Common myeloid progenitor, CD34-positive (primary cell): Measurements from ENCODE around the gene LGALS8.
A peak's percentile ranks its signal among the peaks of the same experiment; 100 is the strongest.

Experiments
- CTCF ChIA-PET: fragments of 350-600 bp; sonication (Branson Sonifier 250); formaldehyde crosslinking; loops from one replicate; lab custom pipeline; 2021; ENCODE audit warnings: antibody characterized with exemption; lab: Charles Lee
- POLR2A ChIA-PET: fragments of 350-600 bp; sonication (Branson Sonifier 250); formaldehyde crosslinking; loops from one replicate; lab custom pipeline; 2021; ENCODE audit warnings: antibody characterized with exemption; lab: Charles Lee
- DNase-seq, 3 donors: peaks; one replicate each; pipeline versions ENCODE4 v3.0.0 to v3.0.0-alpha.2; 2013
- H3K27ac ChIP-seq, 2 experiments: 1 replicate in 1 of 2; 2 replicates in 1 of 2; pipeline ENCODE4 v1.7.0; 2013; ENCODE audit warnings: inconsistent platforms in 2 of 2, low read length in 2 of 2, mild to moderate bottlenecking in 2 of 2, low read depth in 1 of 2, moderate library complexity in 1 of 2; ENCODE audit not compliant: severe bottlenecking in 2 of 2, insufficient read depth in 1 of 2, poor library complexity in 1 of 2
- H3K27me3 ChIP-seq, 5 experiments: replicated peaks in 2 of 5; 1 replicate in 3 of 5; 2 replicates in 2 of 5; pipeline versions ENCODE4 v1.6.1 to v1.7.0; 2013; ENCODE audit warnings: low read length in 4 of 5, mild to moderate bottlenecking in 2 of 5, moderate library complexity in 2 of 5, inconsistent platforms in 1 of 5; ENCODE audit not compliant: insufficient read depth in 5 of 5, control insufficient read depth in 4 of 5
- H3K36me3 ChIP-seq, 4 experiments: 1 replicate in 2 of 4; 2 replicates in 2 of 4; pipeline versions ENCODE4 v1.6.1 to v1.7.0; 2013; ENCODE audit warnings: low read length in 3 of 4, control low read depth in 1 of 4, mild to moderate bottlenecking in 1 of 4; ENCODE audit not compliant: control insufficient read depth in 4 of 4, insufficient read depth in 4 of 4
- H3K4me1 ChIP-seq, 4 experiments: 1 replicate in 3 of 4; 2 replicates in 1 of 4; pipeline versions ENCODE4 v1.6.1 to v1.7.1; 2013; ENCODE audit warnings: low read length in 3 of 4, mild to moderate bottlenecking in 3 of 4, control low read depth in 1 of 4, inconsistent platforms in 1 of 4, moderate library complexity in 1 of 4; ENCODE audit not compliant: control insufficient read depth in 4 of 4, insufficient read depth in 4 of 4; ENCODE audit errors: control extremely low read depth in 1 of 4
- H3K4me3 ChIP-seq, 7 experiments: 1 replicate in 4 of 7; 2 replicates in 3 of 7; pipeline versions ENCODE4 v1.5.1 to v1.7.0; 2013; ENCODE audit warnings: mild to moderate bottlenecking in 7 of 7, low read length in 6 of 7, moderate library complexity in 6 of 7, inconsistent platforms in 2 of 7, low read depth in 2 of 7, control low read depth in 1 of 7; ENCODE audit not compliant: insufficient read depth in 4 of 7, control insufficient read depth in 1 of 7; ENCODE audit errors: extremely low read depth in 1 of 7
- H3K9me3 ChIP-seq, 5 experiments: 1 replicate in 4 of 5; 2 replicates in 1 of 5; pipeline versions ENCODE4 v1.6.1 to v1.7.1; 2013; ENCODE audit warnings: low read length in 4 of 5, mild to moderate bottlenecking in 2 of 5, inconsistent platforms in 1 of 5, low read depth in 1 of 5, moderate library complexity in 1 of 5; ENCODE audit not compliant: control insufficient read depth in 4 of 5, insufficient read depth in 2 of 5; ENCODE audit errors: control extremely low read depth in 1 of 5
- WGBS: methylation state at CpG from one replicate; pipeline ENCODE4 v1.1.5; 2013; ENCODE audit not compliant: insufficient coverage; 5-methylcytosine and 5-hydroxymethylcytosine counted together

Gene LGALS8

DNA sequence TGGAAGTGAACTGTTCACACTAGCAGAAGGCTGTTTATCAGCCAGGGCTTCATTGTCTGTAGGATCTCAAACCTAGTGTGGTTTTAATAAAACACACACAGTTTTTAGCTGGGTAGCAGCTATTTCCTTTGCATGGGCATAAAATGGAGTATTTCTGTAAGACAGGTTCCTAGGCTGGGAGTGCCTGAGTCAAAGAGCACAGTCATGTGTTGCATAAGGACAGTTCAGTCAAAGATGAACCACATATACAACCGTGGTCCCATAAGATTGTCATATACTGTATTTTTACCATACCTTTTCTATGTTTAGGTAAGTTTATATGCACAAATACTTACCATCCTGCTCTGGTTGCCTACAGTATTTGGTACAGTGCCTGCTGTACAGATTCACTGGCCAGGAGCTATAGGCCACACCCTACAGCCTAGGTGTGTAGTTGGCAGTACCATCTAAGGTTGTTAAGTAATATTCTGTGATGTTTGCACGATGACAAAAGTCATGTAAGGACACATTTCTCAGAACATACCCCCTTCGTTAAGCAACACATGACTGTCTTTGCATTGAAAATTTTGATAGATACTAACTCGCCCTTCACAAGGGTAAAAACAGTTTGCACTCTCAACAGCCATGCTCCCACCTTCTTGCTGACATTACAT is 17.2 kb downstream of the LGALS8 start:
- CTCF ChIA-PET = interaction anchor here (0.7 kb wide), 1 partner anchor 29 kb away, joined by 3 read pairs; no protein-coding TSS in a partner anchor

DNA sequence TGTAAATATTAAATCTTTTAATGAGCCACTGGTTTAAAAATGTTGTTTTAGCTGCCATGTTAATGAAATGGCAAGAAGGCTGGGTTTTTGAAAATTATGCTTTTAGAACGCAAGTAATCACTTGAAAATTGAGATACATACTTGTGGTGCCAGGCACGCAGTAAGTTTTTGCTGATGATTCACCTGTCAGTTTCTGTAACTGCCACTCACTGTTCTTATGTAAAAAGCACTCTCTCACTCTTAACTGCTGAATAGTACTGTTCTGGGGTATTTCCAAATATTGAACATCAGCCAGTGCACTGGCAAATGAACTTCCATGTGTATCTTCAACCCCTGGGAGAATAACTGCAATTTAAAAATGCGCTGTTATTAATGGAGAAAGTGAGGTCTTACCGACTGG is 17.9 kb downstream of the LGALS8 start:
- H3K4me1 ChIP-seq = peaks cover 0 to 7% (median 4%) of the 10 kb centered on the region in 4 experiments
- POLR2A ChIA-PET = no interaction called here
- peaks cover 27 to 92% (median 74%) of the 10 kb centered on the region in 4 experiments for H3K36me3 ChIP-seq
- no peaks in the 10 kb centered on the region for H3K9me3 ChIP-seq
- WGBS = 100% methylated on average over 4 of the region's 4 CpGs
- DNase-seq = no peak
- CTCF ChIA-PET = no interaction called here
- H3K27ac ChIP-seq = no peak overlapping the region
- no peak overlapping the region for H3K4me3 ChIP-seq
- no peaks in the 10 kb centered on the region for H3K27me3 ChIP-seq

More for the DNA sequence above, 17.2 kb downstream of the LGALS8 start:
- Histone ChIP-seq H3K27ac (no peak overlapping the region), H3K9me3 (no peaks in the 10 kb centered on the region), H3K27me3 (no peaks in the 10 kb centered on the region), H3K4me1 (peaks cover 0 to 5% (median 4%) of the 10 kb centered on the region in 4 experiments), H3K4me3 (no peak overlapping the region), H3K36me3 (peaks cover 19 to 90% (median 73%) of the 10 kb centered on the region in 4 experiments)
- no peak for DNase-seq
- POLR2A ChIA-PET = no interaction called here
- 93% methylated on average over 3 of the region's 4 CpGs for WGBS

DNA sequence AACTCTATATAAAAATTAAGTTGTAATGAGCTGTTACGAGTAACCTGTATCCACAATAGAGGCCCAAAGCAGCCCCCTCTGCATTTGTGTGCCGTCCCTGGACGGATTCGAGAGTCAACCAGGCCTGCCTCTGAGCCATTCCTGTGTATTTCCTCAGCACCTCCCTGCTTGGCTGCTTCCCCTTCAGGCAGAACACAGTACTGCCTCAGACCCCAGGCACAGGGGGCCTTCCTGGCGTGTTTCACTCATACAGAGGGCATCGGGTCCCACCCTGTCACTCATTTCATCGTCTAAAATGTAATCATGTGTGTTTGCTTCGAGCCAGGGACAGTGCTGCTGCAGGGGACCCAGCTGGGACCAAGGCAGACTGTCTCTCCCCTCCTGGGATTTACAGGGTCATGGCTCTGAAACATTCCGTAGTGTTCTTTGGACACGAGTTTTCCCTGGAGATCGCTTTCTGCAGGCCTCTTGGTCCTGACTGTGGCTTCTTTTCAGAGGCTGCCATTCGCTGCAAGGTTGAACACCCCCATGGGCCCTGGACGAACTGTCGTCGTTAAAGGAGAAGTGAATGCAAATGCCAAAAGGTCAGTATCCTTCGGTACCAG is 19.4 kb downstream of the LGALS8 start:
- Histone ChIP-seq H3K36me3 (peaks cover 30 to 97% (median 81%) of the 10 kb centered on the region in 4 experiments), H3K27ac (no peak overlapping the region), H3K9me3 (no peaks in the 10 kb centered on the region), H3K4me3 (no peak overlapping the region), H3K4me1 (peaks cover 0 to 7% (median 4%) of the 10 kb centered on the region in 4 experiments), H3K27me3 (no peaks in the 10 kb centered on the region)
- DNase-seq = peak in 1 of 3 donors; percentile 10
- 93% methylated on average over 16 of the region's 16 CpGs for WGBS
- ChIA-PET CTCF (interaction anchor here (1.1 kb wide), 1 partner anchor 435 kb away, joined by 3 read pairs; no protein-coding TSS in a partner anchor), POLR2A (no interaction called here)

DNA sequence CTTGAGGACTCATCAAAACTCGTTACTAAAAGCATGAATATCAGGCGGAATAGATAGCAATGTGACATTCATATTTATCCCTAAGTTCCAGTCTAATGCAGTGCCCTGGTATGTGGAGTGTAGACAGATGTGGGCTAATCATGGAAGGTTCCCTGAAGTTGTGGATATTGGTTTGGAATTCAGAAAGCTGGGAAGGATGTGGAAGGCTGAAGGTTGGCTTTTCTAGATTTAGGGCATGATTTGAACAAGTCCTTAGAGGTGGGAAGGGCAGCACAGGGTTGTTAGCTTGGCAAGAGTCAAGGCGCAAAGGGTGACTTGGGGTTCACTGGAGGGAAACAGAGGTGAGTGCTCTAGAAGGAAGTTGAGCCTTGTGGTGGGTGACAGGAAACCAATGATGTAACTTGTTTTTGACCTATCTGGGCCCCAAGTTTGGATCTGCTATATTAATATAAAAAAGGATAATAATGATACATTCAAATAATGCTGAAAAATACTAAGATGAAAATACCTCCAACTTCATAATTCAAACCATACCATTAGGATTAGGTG is 21.9 kb downstream of the LGALS8 start:
- H3K27ac ChIP-seq = peak overlapping the region in 1 of 2 experiments; percentile 7
- ChIA-PET CTCF (interaction anchor here (1.3 kb wide), 1 partner anchor 440 kb away, joined by 4 read pairs; no protein-coding TSS in a partner anchor), POLR2A (no interaction called here)

DNA sequence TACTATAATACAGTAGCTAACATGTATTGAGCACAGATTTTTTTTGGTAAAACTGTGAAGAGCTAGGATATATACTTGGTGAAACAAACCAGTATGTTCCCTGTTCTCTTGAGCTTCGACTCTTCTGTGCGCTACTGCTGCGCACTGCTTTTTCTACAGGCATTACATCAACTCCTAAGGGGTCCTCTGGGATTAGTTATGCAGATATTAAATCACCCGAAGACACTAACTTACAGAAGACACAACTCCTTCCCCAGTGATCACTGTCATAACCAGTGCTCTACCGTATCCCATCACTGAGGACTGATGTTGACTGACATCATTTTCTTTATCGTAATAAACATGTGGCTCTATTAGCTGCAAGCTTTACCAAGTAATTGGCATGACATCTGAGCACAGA is 24.7 kb downstream of the LGALS8 start:
- POLR2A ChIA-PET = no interaction called here
- Histone ChIP-seq H3K36me3 (peaks cover 43 to 99% (median 71%) of the 10 kb centered on the region in 4 experiments), H3K4me3 (no peak overlapping the region), H3K27ac (no peak overlapping the region), H3K4me1 (peaks cover 0 to 7% (median 4%) of the 10 kb centered on the region in 4 experiments), H3K9me3 (no peaks in the 10 kb centered on the region), H3K27me3 (no peaks in the 10 kb centered on the region)
- CTCF ChIA-PET = interaction anchor here (1.0 kb wide), 1 partner anchor 11 kb away, joined by 4 read pairs; no protein-coding TSS in a partner anchor
- DNase-seq = no peak
- 94% methylated on average over 5 of the region's 6 CpGs for WGBS

More for the DNA sequence above, 21.9 kb downstream of the LGALS8 start:
- peaks cover 38 to 97% (median 80%) of the 10 kb centered on the region in 4 experiments for H3K36me3 ChIP-seq
- H3K9me3 ChIP-seq = no peaks in the 10 kb centered on the region
- peaks cover 0 to 7% (median 4%) of the 10 kb centered on the region in 4 experiments for H3K4me1 ChIP-seq
- H3K27me3 ChIP-seq = no peaks in the 10 kb centered on the region
- H3K4me3 ChIP-seq = no peak overlapping the region
- WGBS = no CpG with 5 or more reads among the region's 3 CpGs
- DNase-seq = peak in 2 of 3 donors; percentile 23 to 43

DNA sequence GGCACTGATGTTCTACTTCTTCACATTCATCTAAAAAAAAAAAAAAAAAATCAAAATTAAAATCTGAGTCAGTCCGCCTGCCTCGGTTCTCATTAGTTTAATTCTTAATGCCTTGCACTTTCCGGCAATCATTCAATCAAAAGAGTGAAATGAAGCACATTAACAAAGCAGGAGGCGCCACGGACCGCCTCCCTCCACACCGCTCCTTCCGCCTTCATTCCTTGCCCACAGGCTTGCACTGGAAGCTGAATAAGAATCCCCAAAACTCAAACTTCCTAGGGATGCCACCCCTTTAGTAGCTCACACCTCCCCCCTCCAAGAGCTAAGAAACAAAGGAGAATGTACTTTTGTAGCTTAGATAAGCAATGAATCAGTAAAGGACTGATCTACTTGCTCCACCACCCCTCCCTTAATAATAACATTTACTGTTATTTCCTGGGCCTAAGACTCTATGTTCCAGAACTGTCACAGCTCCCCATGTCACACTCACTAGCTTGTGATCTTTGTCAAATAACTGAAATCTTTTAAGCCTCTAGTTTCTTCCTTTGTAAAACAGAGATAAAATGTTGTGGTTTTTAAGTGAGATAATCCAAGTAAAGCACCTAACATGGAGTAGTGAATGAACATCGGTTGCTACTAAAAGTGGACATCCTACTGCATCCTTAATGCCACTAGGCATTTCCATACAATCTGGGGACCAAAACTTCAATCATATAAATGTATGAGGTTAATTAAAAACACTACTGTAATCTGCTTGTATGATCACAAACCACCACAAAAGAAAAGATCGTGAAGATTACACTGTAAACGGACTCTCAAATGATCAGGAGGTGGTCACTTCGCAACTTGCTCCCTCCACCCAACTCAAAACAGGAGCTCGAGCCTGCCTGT is 27.4 kb downstream of the LGALS8 start:
- 80% methylated on average over 10 of the region's 13 CpGs for WGBS
- H3K27ac ChIP-seq = no peak overlapping the region
- H3K9me3 ChIP-seq = no peaks in the 10 kb centered on the region
- H3K36me3 ChIP-seq = peaks cover 39 to 96% (median 69%) of the 10 kb centered on the region in 4 experiments
- no peaks in the 10 kb centered on the region for H3K27me3 ChIP-seq
- CTCF ChIA-PET = interaction anchor here (1.1 to 1.5 kb wide), 3 partner anchors 9 to 444 kb away, joined by 3 to 4 read pairs (median 3); no protein-coding TSS in a partner anchor
- H3K4me3 ChIP-seq = no peak overlapping the region
- H3K4me1 ChIP-seq = no peaks in the 10 kb centered on the region
- DNase-seq = no peak
- POLR2A ChIA-PET = interaction anchor here (0.6 kb wide), 2 partner anchors 140 to 1043 kb away, joined by 3 to 4 read pairs; no protein-coding TSS in a partner anchor
